Measurements from ENCODE around the gene RBPJL.
A peak's percentile ranks its signal among the peaks of the same experiment; 100 is the strongest.

RBPJL gene

DNA sequence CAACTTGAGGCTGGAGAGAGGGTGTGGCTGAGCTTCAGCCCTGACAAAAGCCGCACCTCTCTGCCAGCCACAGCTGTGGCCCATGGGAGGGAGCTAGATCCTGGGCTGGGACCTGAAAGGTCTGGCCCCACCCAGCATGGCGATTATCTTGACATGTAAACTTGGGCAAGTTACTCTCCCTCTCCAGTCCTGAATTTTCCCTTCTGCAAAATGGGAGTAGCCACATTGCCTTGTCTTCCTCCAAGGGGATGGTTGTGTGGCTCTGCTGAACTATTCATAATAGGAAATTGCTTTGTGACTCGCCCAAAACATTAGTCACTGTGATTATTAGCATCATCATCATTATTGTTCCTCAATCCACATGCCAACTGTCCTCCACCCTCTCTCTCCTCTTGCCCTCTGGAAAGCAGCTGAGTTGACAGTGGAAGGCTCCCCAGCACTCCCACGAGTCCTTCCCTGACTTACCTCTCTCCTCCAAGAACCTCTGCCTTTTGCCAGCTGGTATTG lies 23.0 kb upstream of the RBPJL start:
- Histone ChIP-seq H3K9me3 (ENCODE audit: control insufficient read depth, low read length) (no peaks in the 10 kb centered on the region), H3K27ac (no peak overlapping the region), H3K9ac (no peak overlapping the region), H3K4me3 (ENCODE audit: low read depth, low read length) (no peak overlapping the region), H3K4me1 (no peaks in the 10 kb centered on the region), H3K36me3 (ENCODE audit: control insufficient read depth, insufficient read depth, low read length) (no peaks in the 10 kb centered on the region), H2AFZ (no peak overlapping the region), H3K27me3 (ENCODE audit: control insufficient read depth, insufficient read depth, low read length) (peaks cover 4% of the 10 kb centered on the region), H3K4me2 (ENCODE audit: low read length) (no peak overlapping the region), H3K79me2 (no peaks in the 10 kb centered on the region)
- TF ChIP-seq, protein P1, sequence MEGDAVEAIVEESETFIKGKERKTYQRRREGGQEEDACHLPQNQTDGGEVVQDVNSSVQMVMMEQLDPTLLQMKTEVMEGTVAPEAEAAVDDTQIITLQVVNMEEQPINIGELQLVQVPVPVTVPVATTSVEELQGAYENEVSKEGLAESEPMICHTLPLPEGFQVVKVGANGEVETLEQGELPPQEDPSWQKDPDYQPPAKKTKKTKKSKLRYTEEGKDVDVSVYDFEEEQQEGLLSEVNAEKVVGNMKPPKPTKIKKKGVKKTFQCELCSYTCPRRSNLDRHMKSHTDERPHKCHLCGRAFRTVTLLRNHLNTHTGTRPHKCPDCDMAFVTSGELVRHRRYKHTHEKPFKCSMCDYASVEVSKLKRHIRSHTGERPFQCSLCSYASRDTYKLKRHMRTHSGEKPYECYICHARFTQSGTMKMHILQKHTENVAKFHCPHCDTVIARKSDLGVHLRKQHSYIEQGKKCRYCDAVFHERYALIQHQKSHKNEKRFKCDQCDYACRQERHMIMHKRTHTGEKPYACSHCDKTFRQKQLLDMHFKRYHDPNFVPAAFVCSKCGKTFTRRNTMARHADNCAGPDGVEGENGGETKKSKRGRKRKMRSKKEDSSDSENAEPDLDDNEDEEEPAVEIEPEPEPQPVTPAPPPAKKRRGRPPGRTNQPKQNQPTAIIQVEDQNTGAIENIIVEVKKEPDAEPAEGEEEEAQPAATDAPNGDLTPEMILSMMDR (IDR thresholded peaks at IDR 0.05): no peak

GRCh38 chr20:45288376-45288775 lies 18.3 kb upstream of the RBPJL start:
- Histone ChIP-seq H3K9me3 (ENCODE audit: control insufficient read depth, low read length) (no peaks in the 10 kb centered on the region), H3K27ac (no peak overlapping the region), H3K4me2 (ENCODE audit: low read length) (no peak overlapping the region), H3K79me2 (no peaks in the 10 kb centered on the region), H2AFZ (no peak overlapping the region), H3K4me3 (ENCODE audit: low read depth, low read length) (no peak overlapping the region), H3K4me1 (no peaks in the 10 kb centered on the region), H3K27me3 (ENCODE audit: control insufficient read depth, insufficient read depth, low read length) (peaks cover 4% of the 10 kb centered on the region), H3K9ac (no peak overlapping the region), H3K36me3 (ENCODE audit: control insufficient read depth, insufficient read depth, low read length) (no peaks in the 10 kb centered on the region)
- TF ChIP-seq, protein P1 (IDR thresholded peaks at IDR 0.05): no peak

GRCh38 chr20:45288860-45289259 lies 17.8 kb upstream of the RBPJL start:
- no peak overlapping the region for H3K4me3 ChIP-seq (ENCODE audit: low read depth, low read length)
- H3K4me1 ChIP-seq: no peaks in the 10 kb centered on the region
- H3K27ac ChIP-seq: no peak overlapping the region
- H3K27me3 ChIP-seq (ENCODE audit: control insufficient read depth, insufficient read depth, low read length): peaks cover 4% of the 10 kb centered on the region
- no peak overlapping the region for H3K9ac ChIP-seq
- H3K4me2 ChIP-seq (ENCODE audit: low read length): no peak overlapping the region
- H3K9me3 ChIP-seq (ENCODE audit: control insufficient read depth, low read length): no peaks in the 10 kb centered on the region
- no peaks in the 10 kb centered on the region for H3K36me3 ChIP-seq (ENCODE audit: control insufficient read depth, insufficient read depth, low read length)
- H3K79me2 ChIP-seq: no peaks in the 10 kb centered on the region
- no peak overlapping the region for H2AFZ ChIP-seq
- TF ChIP-seq, protein P1 (IDR thresholded peaks at IDR 0.05): no peak

- H2AFZ ChIP-seq: peak overlapping the region; percentile 10
- no peaks in the 10 kb centered on the region for H3K4me1 ChIP-seq
- no peak overlapping the region for H3K4me2 ChIP-seq (ENCODE audit: low read length)
- no peak overlapping the region for H3K4me3 ChIP-seq (ENCODE audit: low read depth, low read length)
- H3K9ac ChIP-seq: no peak overlapping the region
- H3K27me3 ChIP-seq (ENCODE audit: control insufficient read depth, insufficient read depth, low read length): no peaks in the 10 kb centered on the region
- TF ChIP-seq, protein P1 (IDR thresholded peaks at IDR 0.05): no peak
- H3K27ac ChIP-seq: no peak overlapping the region
- no peaks in the 10 kb centered on the region for H3K9me3 ChIP-seq (ENCODE audit: control insufficient read depth, low read length)
- H3K36me3 ChIP-seq (ENCODE audit: control insufficient read depth, insufficient read depth, low read length): no peaks in the 10 kb centered on the region
- H3K79me2 ChIP-seq: no peaks in the 10 kb centered on the region
Observed at GRCh38 chr20:45289942-45290676, 16.5 kb upstream of the RBPJL start.

Data from parathyroid adenoma (tissue), 2 donors.